ENCODE measurements around the gene EXO5.

- TF ChIP-seq CTCF (IDR thresholded peaks at IDR 0.05), result no peak
- no peak for TF ChIP-seq POLR2A (IDR thresholded peaks at IDR 0.05)
- no peak for TF ChIP-seq POLR2AphosphoS5 (IDR thresholded peaks at IDR 0.05)
These were observed 56.3 kb downstream of the EXO5 start for GRCh38 chr1:40564913-40565312.

Data from suprapubic skin (tissue), 4 donors.